HG03108 (cell line): Measurements from ENCODE around the gene RAB11FIP5.
"Not testable (repeated sequence)": the region's sequence is repeated elsewhere in the genome, so short reads cannot be mapped to it uniquely, and the experiment has no call there.

ENCODE experiments used
- ATAC-seq: cut with Tn5 transposase; IDR thresholded peaks from one replicate; pipeline ENCODE4 v1.9.1; 2021; ENCODE audit warnings: moderate library complexity; ENCODE audit not compliant: unreplicated experiment

RAB11FIP5 gene

GRCh38 chr2:73070643-73071359 is 41.9 kb downstream of the RAB11FIP5 start:
- ATAC-seq, result no peak

DNA sequence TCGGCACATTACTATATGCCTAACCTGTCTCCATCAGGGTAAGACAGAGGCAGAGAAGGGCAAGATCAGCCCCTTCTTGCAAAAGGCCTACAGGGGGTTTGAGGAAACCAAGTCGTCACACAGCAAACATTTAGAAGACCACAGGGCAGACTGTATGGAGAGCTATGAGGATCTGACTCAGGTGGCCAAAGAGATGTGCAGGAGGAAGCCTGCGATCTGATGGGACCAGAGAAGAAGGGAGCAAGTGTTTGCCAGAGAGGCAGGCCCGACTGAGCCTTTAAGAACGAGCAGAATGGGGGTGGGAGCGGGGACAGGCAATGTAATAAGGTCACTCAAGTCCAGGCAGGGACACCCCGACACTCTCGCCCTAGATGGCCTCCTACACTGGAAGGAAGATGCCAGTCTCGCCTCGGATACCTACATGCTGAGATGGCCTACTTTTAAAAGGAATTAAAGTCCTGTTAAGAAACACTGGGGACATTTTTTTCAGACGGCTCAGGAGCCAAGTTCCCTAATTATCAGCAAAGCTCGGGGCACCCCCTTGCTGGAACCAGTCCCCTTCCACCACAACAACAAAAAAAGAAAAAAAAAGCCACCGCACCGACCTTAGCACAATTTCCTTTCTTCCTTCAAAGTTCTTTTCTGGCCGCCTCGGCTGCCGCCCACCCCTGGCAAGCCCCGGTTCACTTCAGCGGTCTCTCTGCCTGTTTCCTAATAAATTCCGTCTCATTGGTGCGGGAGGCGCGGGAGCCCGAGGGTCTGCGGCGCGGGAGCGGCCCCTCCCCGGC is 42.7 kb downstream of the RAB11FIP5 start:
- no peak for ATAC-seq

DNA sequence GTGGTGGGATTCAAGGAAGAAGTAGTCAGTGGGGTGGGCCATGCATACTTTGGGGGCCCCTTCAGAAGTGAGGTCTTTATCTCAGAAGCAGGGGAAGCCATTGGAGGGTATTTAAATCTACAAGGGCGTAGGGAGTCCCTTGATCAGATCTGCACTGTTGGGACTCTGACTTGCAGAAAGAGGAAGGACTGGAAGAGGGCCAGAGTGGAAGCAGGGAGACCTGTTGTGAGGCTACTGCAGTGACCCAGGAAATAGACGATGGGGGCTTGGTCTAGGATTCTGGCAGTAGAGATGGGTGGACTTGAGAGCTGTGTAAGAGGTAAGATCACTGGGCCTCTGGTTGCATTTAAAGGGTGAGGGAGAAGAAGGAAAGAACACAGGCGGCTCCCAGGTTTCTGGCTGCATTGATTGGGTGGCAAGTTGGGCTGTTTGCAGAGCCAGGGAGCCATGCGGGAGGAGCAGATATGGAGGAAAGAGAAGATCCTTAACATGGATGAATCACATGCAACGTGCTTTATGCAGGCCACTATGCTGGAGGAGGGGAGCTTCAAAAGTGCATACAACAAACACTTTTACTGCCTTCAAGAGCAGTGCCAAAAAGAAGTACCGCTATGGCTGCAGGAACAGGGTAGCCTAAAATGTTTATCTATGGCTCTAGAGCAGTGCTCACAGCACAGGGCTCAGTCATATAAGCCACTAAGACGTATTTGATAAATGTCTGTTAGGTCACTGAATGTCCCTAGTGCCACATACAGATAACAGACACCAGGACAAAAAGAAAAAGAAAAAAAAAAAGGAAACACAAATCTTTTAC is 43.5 kb downstream of the RAB11FIP5 start:
- ATAC-seq, result no peak

DNA sequence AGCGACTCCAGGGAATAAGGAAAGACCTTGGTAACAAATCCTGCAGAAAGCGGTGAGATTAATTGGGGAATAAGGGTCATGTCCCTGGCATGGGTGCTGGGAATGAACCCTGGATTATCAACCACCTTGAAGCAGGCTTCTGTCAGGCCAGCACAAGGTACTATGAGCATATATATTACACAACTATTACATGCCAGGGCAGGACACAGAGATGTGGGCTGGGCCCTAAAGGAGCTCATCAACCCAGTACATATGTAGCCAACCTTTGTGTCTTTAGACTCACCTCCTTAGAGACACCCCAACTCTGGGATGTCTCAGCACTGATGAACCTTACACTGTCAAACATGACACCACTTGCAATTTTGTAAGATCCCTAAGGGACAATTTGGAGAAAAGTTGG is 44.6 kb downstream of the RAB11FIP5 start:
- ATAC-seq, result no peak

DNA sequence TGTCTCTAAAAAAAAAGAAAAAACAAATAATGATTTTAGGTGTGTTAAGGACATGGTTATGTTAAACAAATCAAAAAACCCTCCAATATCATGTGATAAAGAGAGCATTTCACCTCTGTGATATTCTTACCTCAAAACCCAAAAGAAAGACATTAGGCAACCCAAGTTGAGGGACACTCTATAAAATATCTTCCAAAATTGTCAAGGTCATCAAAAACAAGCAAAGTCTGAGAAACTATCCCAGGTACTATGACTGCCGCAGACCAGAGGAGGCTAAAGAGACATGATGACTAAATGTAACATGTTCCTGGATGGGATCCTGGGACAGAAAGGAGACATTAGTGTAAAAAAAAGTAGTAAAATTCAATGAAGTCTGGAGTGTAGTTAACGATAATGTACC is 45.7 kb downstream of the RAB11FIP5 start:
- ATAC-seq, result no peak

DNA sequence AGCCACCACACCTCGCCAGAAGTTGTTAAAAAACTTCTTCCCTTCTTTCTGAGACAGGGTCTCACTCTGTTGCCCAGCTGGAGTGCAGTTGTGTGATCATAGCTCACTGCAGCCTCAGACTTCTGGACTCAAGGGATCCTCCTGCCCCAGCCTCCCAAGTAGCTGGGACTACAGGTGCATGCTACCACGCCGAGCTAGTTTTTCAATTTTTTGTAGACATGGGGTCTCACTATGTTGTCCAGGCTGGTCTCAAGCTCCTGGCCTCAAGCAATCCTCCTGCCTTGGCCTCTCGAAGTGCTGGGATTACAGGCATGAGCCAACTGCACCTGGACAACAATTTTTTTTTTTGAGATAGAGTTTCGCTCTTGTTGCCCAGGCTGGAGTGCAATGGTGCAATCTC is 47.7 kb downstream of the RAB11FIP5 start:
- not testable (repeated sequence) for ATAC-seq

DNA sequence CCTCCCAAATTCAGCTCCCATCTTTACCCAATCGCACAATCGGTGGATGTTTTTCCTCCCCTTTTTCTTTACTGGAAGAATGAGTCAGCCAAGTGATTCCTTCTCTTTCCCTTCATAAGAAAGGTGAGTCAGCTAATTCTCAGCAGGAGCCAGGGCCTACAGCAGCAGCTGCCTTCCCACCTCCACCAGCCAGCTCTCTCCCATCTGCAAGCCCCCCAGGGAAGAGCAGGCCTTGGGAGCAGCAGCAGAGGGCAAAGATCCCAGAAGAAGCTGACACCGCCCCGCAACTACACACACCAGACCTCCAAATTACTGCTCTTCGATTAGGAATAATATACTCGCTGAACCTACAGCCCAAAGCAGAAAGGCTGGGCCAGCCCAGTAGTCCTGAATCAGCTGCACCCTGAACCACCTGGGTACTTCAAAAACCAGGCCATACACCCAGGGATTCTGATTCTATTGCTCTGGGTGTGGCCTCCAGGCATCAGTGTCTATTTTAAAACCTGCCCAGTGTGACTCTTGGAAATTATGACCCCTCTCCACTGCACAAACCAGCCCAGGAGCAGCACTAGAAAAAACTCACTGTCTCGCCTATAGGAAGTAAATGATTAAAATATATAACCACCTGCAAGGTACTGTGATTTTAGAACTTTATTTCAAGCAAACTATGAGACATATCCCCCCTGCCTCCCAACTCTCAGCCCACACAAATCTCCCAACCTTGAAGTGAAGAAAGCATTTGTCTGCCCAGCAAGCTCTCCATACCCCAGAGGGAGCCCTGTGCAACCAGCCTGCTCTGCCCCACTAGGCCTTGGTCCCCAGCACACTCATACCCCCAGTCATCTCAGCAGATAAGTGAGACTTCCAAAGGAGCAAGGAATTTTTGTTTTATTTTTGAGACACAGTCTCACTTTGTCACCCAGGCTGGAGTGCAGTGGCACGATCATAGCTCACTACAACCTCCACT is 48.6 kb downstream of the RAB11FIP5 start:
- ATAC-seq, result no peak

GRCh38 chr2:73063472-73063871 is 49.3 kb downstream of the RAB11FIP5 start:
- no peak for ATAC-seq

- ATAC-seq, result no peak
These were observed 53.6 kb downstream of the RAB11FIP5 start for GRCh38 chr2:73059106-73059505.

GRCh38 chr2:73054980-73055379 is 57.8 kb downstream of the RAB11FIP5 start:
- no peak for ATAC-seq

DNA sequence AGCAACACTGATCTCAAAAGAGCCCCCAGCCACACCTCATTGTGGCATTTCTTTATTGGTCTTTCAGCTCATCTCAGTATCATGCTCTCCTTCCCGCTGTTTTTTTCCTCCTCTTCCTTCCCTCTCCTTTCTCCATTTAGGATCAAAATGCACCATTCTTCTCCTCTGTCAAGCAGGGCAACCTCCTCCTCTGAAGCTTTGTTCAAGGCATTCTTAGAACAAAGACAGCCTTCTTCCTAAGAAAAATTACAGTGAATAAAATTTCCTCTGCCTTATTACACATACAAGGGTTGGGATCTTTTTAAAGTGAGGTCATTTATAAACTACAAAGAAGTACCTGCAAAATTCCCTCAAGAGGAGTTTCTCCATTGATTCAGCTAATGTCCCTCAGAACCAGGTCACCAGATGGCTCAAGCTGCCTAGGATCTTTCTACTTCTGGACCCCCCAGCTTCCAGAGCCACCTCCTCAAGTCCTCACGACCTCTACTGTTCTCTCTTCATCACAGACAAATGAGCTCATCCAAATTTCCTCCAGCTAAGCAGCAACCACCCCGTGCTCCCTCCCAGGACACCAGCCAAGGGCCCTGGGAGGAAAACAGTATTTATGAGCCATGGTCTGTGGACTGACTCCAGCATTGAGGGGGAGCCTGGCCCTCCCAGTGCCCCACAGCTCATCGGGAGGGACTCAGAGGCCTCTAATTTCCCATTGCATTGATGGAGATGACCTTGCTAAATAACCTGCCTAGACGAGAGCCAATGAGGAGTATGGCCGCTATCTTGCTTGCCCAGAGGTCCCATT is 59.2 kb downstream of the RAB11FIP5 start:
- ATAC-seq, result no peak

DNA sequence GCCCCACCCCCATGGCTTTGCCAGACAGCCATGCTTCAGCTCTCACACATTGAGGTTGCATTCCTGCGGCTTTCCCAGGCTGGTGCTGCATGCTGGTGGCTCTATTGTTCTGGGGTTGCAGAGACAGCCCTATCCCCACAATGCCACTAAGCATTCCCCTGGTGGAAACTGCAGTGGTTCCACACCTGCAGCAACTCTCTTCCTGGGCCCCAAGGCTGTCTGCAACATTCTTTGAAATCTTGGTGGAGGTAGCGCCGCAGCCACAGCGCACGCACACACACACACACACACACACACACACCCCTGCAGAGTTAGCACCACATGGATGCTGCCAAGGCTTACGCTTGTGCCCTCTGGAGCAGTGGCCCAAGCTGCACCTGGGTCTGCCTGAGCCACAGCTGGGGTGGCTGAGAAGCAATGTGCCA is 62.6 kb downstream of the RAB11FIP5 start:
- ATAC-seq, result no peak

GRCh38 chr2:73043929-73044832 is 68.6 kb downstream of the RAB11FIP5 start:
- ATAC-seq, result no peak

DNA sequence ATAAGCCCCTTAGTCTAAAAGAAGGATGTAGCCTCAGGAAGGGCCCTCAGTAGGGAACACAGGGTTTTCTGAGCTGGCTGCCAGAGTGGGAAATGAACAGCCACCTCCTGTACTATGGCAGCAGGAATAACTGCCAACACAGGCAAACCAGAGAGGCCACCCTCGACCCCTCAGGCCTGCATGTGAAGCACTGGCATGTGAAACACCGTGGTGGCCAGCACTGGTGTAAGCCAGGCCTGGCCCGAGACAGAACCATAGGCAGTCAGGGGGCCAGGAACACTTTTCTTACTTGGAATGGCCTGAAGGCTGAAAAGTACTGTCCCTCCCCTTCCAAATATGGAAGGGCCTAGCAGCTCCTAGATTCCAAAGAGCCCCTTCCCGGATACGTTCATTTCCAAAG is 69.5 kb downstream of the RAB11FIP5 start:
- ATAC-seq, result no peak

GRCh38 chr2:73037947-73038585 is 74.7 kb downstream of the RAB11FIP5 start:
- no peak for ATAC-seq

GRCh38 chr2:73036766-73037165 is 76.0 kb downstream of the RAB11FIP5 start:
- ATAC-seq, result no peak

DNA sequence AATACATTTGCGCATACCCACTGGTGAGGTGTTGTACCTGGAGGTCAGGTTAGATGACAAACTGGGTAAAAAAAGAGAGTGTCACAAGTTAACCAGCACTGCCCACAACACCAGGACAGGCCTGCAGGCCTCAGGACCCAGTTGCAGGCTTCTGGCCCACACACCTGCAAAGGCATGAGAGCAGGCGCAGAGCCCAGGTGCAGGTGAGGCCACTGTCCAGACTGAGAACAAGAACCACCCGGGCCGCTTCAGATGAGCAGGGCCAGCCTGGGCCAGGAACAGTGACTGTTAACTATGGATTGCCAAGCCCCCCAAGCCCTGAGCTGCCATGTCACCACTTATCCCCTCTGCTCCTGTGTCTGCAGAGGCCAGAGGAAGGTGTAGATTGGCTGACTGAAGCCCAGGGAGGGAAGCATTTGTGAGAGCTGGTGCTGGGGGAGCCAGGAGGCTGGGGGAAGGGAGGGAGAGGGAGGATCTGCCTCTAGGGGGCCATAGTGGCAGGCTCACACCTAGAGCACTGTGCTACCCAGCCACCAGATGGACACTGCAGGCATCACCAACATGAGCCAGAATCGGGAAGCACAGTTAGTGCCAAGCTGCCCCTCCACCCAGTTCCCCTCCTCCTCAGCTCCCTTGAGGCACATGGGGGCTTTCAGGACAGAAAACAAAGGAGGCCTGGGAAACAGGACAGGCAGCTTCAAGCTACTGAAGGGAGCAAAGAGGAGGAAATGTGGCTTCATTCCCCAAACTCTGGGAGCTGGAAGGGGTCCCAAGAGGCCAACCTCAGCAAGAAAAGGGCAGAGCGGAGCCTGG is 76.6 kb downstream of the RAB11FIP5 start:
- ATAC-seq, result no peak
